Measurements from ENCODE around the gene GNAO1. TPM values are rescaled to one million over a fixed set of nuclear protein-coding genes. Genes with fewer than 3 reads are reported as not detected.

The GNAO1 gene
- total RNA-seq, 1 donor from 2014 or later = 1.2 TPM

GRCh38 chr16:56183266-56183665, 8.0 kb upstream of the GNAO1 start:
- Mint-ChIP-seq H3K4me1 (ENCODE audit: low read depth) (no peaks in the 10 kb centered on the region), H3K4me3 (ENCODE audit: unreplicated experiment) (no peak overlapping the region), H3K27ac (ENCODE audit: unreplicated experiment) (no peak overlapping the region), H3K9me3 (ENCODE audit: low read depth) (peaks cover 19% of the 10 kb centered on the region), H3K36me3 (ENCODE audit: low read depth) (no peaks in the 10 kb centered on the region), H3K27me3 (ENCODE audit: low read depth) (peaks cover 35% of the 10 kb centered on the region)
- no peak for TF ChIP-seq CTCF (IDR thresholded peaks at IDR 0.05)
- DNase-seq (ENCODE audit: low spot score) = no peak

GRCh38 chr16:56190048-56190676, 1.1 kb upstream of the GNAO1 start:
- Mint-ChIP-seq H3K27ac (ENCODE audit: unreplicated experiment) (no peak overlapping the region), H3K36me3 (ENCODE audit: low read depth) (no peaks in the 10 kb centered on the region), H3K4me3 (ENCODE audit: unreplicated experiment) (peak overlapping the region; percentile 42), H3K4me1 (ENCODE audit: low read depth) (peaks cover 12% of the 10 kb centered on the region), H3K9me3 (ENCODE audit: low read depth) (no peaks in the 10 kb centered on the region), H3K27me3 (ENCODE audit: low read depth) (peaks cover 62% of the 10 kb centered on the region)
- no peak for DNase-seq (ENCODE audit: low spot score)
- no peak for TF ChIP-seq CTCF (IDR thresholded peaks at IDR 0.05)

DNA sequence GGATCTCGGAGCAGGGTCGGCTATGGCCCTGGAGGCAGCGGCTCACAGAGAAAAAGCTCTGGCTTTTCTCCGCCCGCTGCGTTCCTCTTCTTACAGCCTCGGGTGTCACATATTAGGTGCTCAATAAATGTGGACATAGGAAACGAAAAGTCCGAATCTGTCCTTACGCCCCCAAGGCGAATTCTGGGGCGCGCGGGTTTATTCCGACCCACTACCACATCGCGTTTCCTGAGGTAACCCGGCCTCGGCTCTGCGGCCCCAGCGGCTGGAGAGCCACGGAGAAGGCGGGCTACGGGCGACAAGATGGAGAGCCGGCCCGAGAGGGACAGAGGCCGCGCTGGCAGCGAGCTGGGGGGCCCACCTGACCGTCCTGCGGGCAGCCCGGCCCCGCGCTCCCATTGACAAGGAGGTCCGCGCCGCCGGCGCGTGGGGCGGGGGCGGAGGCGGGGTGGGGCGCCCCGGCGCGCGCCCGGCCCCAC, 573 bp upstream of the GNAO1 start:
- Mint-ChIP-seq H3K4me1 (ENCODE audit: low read depth) (peaks cover 12% of the 10 kb centered on the region), H3K9me3 (ENCODE audit: low read depth) (no peaks in the 10 kb centered on the region), H3K27me3 (ENCODE audit: low read depth) (peaks cover 62% of the 10 kb centered on the region), H3K27ac (ENCODE audit: unreplicated experiment) (no peak overlapping the region), H3K4me3 (ENCODE audit: unreplicated experiment) (peak overlapping the region; percentile 63), H3K36me3 (ENCODE audit: low read depth) (no peaks in the 10 kb centered on the region)
- no peak for DNase-seq (ENCODE audit: low spot score)
- TF ChIP-seq CTCF (IDR thresholded peaks at IDR 0.05) = no peak

DNA sequence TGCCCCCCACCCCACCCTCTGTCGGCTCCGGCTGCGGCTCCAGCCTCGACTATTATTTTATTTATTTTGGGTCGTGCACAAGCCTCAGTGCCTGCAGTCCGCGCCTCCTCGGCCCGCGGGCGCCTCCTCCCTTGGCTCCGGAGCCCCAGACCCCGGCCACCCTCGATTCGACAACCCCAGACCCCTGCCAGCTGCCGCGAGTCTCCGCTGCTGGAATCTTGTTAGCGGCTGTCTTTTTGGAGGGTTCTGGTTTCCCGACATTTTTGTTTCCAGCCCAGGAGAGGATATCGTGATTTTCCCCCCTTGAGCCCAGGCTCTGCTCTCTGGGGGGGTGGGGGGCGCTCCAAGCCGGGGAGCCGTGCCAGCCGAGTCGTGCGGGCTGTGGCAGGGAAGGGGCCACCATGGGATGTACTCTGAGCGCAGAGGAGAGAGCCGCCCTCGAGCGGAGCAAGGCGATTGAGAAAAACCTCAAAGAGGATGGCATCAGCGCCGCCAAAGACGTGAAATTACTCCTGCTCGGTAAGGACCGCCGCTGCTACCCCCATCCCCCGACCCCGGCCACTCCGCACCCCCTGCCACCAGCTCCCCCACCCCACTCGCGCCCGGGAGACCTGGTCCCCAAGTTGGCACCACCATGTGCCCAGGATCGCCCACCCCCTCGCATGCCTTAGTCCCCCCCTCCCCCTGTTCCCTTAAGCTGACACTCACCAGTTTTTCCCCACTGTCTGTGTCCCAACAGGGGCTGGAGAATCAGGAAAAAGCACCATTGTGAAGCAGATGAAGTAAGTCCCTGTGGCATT, 746 bp downstream of the GNAO1 start:
- TF ChIP-seq CTCF (IDR thresholded peaks at IDR 0.05) = peak; percentile 4
- H3K4me1 Mint-ChIP-seq (ENCODE audit: low read depth) = peaks cover 12% of the 10 kb centered on the region

GRCh38 chr16:56192635-56192945, 1.3 kb downstream of the GNAO1 start:
- H3K4me3 Mint-ChIP-seq (ENCODE audit: unreplicated experiment) = no peak overlapping the region
- peaks cover 66% of the 10 kb centered on the region for H3K27me3 Mint-ChIP-seq (ENCODE audit: low read depth)
- TF ChIP-seq CTCF (IDR thresholded peaks at IDR 0.05) = no peak
- H3K36me3 Mint-ChIP-seq (ENCODE audit: low read depth) = no peaks in the 10 kb centered on the region
- H3K9me3 Mint-ChIP-seq (ENCODE audit: low read depth) = no peaks in the 10 kb centered on the region
- peaks cover 12% of the 10 kb centered on the region for H3K4me1 Mint-ChIP-seq (ENCODE audit: low read depth)
- no peak for DNase-seq (ENCODE audit: low spot score)
- H3K27ac Mint-ChIP-seq (ENCODE audit: unreplicated experiment) = no peak overlapping the region

More for the DNA sequence above, 746 bp downstream of the GNAO1 start:
- DNase-seq (ENCODE audit: low spot score) = no peak
- Mint-ChIP-seq H3K36me3 (ENCODE audit: low read depth) (no peaks in the 10 kb centered on the region), H3K27ac (ENCODE audit: unreplicated experiment) (no peak overlapping the region), H3K4me3 (ENCODE audit: unreplicated experiment) (peak overlapping the region; percentile 72), H3K27me3 (ENCODE audit: low read depth) (peaks cover 63% of the 10 kb centered on the region), H3K9me3 (ENCODE audit: low read depth) (no peaks in the 10 kb centered on the region)
